Hematopoietic multipotent progenitor cell treated with erythropoietin and hydrocortisone succinate and interleukin-3 and kit ligand, for 6 days (in vitro differentiated cells): ENCODE data around the gene DRAP1.

Experiments used
- DNase-seq: peaks from one replicate; pipeline ENCODE4 v3.0.0-alpha.2; 2015

DRAP1 gene

DNA sequence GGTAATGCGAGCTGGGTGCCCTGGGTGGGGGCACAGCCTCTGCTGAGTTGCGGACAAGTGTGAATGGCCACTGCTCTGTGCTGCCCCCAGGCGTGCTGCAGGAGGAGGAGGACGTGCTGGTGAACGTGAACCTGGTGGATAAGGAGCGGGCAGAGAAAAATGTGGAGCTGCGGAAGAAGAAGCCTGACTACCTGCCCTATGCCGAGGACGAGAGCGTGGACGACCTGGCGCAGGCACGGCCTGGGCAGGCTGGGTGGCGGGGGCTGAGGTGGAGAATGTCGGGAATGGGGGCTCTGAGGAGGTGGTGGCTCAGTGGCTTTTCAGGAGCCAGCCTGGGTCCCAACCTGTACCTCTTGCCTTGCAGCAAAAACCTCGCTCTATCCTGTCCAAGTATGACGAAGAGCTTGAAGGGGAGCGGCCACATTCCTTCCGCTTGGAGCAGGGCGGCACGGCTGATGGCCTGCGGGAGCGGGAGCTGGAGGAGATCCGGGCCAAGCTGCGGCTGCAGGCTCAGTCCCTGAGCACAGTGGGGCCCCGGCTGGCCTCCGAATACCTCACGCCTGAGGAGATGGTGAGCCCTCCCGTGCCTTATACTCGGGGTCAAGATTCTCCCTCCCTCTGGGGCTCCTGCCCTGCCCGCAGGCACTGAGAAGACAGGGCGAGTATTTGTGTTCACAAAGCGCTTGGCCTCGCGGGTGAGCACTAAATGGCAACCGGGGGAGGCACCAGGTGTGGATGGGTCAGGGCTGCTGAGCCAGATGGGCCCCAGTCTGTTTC is 46.9 kb downstream of the DRAP1 start:
- DNase-seq = no peak

DNA sequence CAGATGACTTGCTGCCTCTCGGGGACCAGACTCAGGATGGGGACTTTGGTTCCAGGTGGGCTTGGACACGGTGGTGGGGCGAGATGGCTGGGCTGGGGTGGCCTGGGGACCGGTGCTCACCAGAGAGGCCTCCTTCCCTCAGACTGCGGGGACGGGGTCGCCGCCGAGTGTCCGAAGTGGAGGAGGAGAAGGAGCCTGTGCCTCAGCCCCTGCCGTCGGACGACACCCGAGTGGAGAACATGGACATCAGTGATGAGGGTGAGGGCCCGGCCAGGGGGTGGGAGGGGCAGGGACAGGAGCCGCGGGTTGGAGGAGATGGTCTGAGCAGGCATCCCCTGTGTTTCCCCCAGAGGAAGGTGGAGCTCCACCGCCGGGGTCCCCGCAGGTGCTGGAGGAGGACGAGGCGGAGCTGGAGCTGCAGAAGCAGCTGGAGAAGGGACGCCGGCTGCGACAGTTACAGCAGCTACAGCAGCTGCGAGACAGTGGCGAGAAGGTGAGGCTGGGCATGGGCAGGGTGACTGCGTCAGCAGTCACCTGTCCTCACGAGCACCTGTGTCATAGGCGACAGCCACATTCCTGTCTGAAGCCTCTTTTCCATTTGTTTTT is 48.2 kb downstream of the DRAP1 start:
- no peak for DNase-seq

DNA sequence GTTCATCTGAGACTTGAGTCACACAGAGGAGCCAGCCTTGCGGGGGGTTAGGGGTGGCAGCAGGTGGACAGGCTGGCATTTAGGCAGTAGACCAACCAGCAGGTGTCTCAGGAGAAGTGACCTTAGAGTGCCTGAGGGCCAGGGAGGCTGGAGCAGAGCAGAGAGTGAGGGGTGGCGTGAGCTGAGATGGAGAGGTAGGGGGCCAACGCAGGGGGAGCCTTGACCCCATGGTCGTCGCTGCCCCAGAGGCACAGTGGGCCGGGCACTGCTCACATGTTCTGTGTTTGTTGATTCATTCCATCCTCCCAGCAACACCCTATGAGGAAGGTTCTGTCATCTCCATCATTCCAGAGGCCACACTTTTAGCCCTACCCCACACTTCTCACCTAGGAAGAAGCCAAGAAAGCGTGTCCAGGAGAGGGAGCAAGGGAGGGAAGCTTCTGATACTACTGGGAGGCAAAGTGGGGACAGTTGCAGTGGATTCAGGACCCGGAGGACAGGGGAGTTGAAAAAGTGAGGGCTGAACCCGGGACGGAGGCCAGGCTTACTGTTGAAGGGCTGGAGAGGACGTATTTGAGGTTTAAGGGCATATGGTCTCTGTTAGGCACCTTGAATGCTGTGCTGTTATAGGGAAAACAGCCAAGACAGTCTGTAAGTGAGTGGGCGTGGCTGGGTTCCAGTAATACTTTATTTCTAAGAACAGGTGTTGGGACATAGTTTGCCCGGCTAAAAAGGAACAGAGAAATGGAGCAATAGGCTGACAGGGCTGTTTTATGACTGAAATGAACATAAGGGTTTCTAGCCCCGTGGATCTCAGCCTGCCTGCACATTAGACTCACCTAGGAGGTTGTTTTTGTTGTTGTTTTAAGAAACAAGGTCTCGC is 49.6 kb downstream of the DRAP1 start:
- peak; percentile 58 for DNase-seq
